ENCODE results near the gene ATP5F1E.

Gene ATP5F1E

DNA sequence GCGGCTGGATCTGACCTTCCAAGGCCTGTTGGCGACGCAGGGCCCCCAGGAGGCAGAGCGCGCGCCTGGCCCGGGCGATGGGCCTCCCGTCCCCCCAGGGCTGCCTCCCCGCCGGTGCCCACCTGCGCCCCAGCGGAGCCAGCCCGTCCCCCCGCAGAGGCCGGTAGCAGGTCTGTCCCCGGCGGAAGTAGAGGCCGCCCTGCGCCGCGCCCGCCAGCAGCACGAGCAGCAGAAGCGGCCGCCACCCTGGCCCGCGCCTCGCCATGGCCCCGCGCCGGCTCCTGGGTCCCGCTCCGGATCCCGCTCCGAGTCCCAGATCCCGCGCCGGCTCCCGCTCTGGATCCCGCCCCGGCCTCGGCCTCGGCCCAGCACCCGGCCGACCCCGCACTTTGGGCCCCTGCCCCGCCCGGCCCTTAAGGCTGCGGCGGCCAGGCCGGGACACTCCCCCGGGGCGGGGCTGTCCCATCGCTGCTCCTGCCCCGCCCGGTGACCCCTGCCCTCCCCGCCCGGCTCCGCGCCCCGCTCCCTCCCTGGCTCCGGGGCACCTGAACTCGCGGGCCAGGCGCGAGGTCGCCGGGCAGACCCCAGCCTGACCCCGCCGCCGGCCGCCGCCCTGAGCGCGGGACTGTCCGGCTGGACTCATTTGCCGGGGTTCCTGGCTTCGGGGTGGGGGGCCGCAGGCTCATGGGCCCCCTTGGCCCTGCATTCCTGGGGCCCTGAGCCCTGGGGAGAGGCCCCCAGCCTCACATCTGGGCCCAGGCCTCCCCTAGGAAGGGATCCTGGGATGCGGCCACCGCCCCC is 25.1 kb downstream of the ATP5F1E start, which contains the start of gene CTSZ:
CTSZ (minus strand) TSS at position 391 of the 801 bp plus-strand sequence; CDS start at position 265, 126 bp downstream.
- no peak for DNase-seq (ENCODE audit: low read depth in 1 of 2, low spot score in 1 of 2)

- no peak for DNase-seq (ENCODE audit: low read depth in 1 of 2, low spot score in 1 of 2)
These were observed 25.8 kb downstream of the ATP5F1E start for GRCh38 chr20:59006167-59006863.

- no peak for DNase-seq (ENCODE audit: low read depth in 1 of 2, low spot score in 1 of 2)
These were observed 26.5 kb downstream of the ATP5F1E start for GRCh38 chr20:59005523-59006166.

DNA sequence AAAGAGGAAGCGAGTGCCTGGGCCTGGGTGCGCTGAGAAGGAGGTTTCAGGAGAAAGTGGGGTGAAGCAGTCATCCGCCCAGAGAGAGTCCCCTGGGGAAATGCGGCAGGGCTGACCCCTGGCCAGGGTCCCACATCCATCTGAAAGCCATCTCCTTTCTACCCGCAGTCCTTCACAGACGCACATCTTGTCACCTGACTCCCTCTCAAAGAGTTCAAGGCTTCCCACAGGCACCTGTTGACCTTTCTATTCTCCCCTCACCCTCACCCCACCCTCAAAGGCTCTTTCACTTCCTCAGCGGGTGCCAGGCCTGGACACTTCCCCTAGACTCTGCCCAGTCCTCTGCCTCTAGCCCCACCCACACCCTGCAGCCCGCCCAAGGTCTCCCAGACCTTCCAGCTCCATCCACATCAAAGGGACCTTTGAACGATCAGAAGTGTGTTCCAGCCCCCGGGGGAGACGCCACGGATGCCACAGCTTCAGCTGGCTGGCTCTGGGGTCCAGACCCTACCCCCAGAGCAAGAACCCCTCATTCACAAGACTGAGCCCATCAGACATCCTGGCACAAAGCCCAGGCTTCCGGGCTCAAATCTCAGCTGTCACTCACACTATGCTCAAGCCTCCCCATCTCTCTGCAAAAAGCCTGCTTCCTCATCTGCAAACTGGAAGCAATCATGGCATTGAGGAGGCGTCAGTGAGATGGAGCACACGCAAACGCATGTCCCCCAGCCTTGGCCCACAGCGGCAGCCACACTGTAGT is 27.2 kb downstream of the ATP5F1E start:
- DNase-seq (ENCODE audit: low read depth in 1 of 2, low spot score in 1 of 2), result no peak

- DNase-seq (ENCODE audit: low read depth in 1 of 2, low spot score in 1 of 2), result peak in 1 of 2 donors; percentile 46
These were observed 27.7 kb downstream of the ATP5F1E start for GRCh38 chr20:59004493-59004762.

DNA sequence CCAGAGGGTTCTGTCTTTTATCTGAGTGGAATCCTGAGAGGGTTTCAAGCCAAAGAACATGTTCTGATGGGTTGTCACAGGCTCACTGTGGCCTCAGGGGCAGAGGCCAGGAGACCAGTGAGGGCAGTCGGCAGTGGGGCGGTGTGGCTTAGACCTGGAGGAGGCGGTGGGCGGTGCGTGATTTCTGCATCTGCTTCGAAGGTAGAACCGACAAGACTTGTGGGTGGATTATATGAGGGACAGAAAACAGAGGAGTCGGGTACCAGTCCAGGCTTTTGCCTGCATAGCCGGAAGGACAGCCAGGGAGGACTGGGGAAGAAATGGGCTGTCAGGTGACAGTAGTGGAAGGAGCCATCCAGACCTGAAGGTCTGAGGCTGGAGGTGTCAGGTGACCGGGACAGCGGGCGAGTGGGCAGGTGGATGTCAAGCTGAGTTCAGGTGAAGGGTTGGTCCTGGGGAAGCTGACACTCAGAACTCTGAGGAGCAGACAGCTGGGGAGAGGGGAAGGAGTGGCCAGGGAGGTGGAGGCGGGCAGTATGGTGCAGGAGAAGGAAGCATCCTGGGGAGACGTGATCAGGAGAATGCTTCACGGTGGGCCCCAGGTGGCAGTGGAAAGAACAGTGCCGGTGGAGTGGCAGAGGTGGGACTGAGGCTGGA is 28.2 kb downstream of the ATP5F1E start:
- no peak for DNase-seq (ENCODE audit: low read depth in 1 of 2, low spot score in 1 of 2)

DNA sequence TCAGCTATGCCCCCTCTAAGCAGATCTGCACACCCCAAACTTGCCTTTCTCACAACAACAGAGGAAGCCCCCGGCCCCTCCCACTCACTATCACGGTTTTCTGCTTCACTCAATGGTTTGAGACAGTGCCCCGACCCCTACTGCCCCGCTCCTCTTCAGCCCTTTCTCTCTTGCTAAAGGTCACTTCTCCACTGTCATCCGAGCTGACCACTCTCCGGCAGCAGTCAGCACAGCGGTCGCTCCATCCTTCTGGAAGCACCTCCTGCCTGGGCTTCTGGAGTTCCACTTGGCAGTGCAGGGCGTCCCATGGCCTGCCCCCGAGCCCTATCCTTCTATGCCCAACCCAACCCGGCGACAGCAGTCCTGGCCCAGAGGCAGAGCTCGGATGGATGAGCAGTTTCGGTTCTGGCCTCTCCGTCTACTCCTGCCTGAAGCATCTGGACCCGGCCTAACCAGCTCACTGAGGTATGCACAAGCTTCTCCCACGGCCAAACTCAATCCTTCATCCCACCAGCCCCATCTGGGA is 29.2 kb downstream of the ATP5F1E start:
- no peak for DNase-seq (ENCODE audit: low read depth in 1 of 2, low spot score in 1 of 2)

GRCh38 chr20:59002388-59002787 is 29.7 kb downstream of the ATP5F1E start:
- no peak for DNase-seq (ENCODE audit: low read depth in 1 of 2, low spot score in 1 of 2)

DNA sequence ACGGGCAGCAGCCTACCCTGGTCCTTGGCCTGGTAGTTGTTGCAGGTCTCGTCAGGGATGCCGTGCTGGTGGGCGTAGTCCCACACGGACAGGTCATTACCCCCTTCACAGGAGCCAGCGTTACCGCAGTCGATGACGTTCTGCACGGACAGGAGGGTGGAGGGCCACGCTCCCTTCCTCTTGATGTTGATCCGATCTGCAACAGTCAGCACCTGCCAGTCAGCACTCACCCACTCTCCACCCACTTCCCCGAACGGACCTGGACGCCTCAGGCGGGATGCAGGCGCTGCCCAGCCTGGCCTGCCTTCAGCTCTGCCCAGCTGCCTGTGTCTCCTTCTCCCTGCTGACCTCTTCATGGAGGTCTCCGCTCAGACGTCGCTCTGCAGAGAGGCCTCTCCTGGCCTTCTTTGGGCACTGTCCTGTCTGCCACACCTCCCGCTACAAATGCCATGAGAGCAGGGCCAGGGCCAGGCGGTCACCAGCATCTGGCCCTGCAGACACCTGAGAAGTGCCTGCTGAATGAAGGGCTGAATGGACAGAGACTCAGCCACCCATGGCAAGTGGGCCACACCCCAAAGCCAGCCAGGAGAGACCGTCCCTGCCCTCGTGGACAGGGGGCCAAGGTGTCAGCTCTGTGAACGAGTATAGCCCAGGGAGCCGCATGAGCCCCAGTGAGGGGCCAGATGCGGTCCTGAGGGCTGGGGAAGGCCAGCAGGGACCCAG is 30.5 kb downstream of the ATP5F1E start:
- no peak for DNase-seq (ENCODE audit: low read depth in 1 of 2, low spot score in 1 of 2)

- no peak for DNase-seq (ENCODE audit: low read depth in 1 of 2, low spot score in 1 of 2)
These were observed 31.1 kb downstream of the ATP5F1E start for GRCh38 chr20:59001068-59001448.

DNA sequence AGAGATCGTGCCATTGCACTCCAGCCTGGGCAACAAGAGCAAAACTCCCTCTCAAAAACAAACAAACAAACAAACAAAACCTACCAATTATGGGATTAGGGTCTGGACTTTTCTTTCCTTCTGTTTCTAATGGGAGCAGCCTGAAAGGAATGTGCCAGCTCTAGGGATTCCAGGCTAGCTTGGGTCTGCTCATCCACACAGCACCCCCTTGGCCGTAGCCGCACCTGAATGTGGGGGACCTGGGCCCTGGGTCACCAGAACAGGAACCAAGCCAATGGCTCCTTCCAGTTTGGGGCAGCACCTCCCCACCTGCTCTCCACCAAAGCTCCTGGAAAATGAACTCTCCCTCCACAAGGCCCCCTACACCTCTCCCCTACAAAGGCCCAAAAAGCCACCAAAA is 31.8 kb downstream of the ATP5F1E start:
- no peak for DNase-seq (ENCODE audit: low read depth in 1 of 2, low spot score in 1 of 2)

DNA sequence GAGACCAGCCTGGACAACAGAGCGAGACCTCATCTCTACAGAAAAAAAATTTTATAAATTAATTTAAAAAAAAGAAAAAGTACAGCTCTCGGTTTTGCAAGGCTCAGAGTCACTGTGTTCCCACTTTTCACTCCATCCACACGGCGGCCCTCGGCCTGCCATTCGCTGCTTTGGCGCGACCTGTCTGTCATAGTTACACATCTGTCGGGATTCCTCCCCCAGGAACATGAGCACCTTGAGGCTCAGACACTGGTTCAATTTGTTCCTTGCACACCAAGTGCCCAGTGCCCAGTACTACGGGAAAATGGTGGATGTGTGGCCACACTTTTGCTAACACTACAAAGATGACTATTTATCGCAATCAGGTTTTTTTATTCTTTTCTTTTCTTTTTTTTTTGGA is 33.5 kb downstream of the ATP5F1E start:
- no peak for DNase-seq (ENCODE audit: low read depth in 1 of 2, low spot score in 1 of 2)

GRCh38 chr20:58997141-58997770 is 34.9 kb downstream of the ATP5F1E start:
- no peak for DNase-seq (ENCODE audit: low read depth in 1 of 2, low spot score in 1 of 2)

- no peak for DNase-seq (ENCODE audit: low read depth in 1 of 2, low spot score in 1 of 2)
These were observed 35.9 kb downstream of the ATP5F1E start for GRCh38 chr20:58996226-58996611.

DNA sequence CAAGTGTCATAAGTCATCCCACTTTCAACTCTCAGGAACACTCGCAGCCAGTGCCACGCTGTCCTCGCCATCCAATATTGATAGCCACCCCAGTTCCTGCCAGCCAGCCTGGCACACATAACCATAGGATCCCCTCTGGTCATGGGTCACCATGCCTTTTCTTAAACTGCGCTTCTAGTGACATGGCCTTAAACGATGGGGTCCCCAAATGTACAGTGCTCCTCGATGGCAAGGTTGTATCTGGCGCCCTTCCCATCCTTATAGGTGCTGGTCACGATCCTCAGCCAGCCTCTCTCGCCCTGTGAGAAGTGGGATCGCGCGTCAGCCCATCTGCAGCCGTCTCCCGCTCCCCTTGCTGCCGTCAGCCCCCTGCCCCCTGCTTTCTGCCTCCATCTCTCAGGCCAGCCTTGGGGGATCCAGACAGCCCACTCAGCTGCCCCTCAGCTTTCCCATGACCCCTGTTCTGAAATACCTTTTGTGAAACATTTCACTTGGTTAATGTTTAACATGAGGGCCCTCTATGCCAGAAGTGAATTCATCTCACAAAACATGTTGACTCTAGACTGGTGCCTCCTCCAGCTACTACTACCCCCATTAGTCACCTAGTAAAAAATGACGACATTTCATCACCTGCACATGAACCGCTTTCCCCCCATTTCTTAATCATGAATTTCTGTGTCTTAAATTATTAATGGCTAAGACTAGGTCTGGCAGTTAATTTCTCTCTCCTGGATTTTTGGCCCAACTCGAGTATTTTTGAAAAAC is 36.5 kb downstream of the ATP5F1E start:
- no peak for DNase-seq (ENCODE audit: low read depth in 1 of 2, low spot score in 1 of 2)

DNA sequence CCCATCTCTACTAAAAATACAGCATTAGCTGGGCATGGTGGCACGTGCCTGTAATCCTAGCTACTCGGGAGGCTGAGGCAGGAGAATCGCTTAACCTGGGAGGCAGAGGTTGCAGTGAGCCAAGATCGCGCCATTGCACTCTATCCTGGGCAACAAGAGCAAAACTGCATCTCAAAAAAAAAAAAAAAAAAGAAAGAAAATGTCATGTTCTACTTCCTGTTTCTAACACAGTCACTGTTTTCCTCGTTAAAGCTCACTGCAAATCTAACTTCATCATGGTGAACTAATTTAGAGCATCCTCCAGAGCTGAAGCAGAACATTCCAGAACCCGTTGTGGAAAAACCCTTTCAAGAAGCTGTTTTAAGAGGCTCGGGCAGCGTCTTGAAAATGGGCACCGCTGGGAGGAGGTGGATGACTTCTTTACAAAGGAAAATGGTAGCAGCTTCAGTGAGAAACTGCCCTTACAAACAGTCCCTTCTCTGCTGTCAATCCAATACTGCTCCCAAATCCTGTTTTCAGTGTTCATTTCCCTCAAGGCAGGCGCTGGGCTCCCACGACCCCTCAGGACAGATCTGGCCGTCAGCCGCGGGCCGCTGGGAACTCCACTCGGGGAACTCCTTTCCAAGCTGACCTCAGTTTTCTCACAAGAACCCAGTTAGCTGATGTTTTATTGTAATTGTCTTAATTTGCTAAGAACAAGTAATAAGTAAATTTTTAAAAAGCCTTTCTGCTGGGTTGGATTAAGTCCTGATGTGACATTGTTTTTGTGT is 37.6 kb downstream of the ATP5F1E start:
- no peak for DNase-seq (ENCODE audit: low read depth in 1 of 2, low spot score in 1 of 2)

DNA sequence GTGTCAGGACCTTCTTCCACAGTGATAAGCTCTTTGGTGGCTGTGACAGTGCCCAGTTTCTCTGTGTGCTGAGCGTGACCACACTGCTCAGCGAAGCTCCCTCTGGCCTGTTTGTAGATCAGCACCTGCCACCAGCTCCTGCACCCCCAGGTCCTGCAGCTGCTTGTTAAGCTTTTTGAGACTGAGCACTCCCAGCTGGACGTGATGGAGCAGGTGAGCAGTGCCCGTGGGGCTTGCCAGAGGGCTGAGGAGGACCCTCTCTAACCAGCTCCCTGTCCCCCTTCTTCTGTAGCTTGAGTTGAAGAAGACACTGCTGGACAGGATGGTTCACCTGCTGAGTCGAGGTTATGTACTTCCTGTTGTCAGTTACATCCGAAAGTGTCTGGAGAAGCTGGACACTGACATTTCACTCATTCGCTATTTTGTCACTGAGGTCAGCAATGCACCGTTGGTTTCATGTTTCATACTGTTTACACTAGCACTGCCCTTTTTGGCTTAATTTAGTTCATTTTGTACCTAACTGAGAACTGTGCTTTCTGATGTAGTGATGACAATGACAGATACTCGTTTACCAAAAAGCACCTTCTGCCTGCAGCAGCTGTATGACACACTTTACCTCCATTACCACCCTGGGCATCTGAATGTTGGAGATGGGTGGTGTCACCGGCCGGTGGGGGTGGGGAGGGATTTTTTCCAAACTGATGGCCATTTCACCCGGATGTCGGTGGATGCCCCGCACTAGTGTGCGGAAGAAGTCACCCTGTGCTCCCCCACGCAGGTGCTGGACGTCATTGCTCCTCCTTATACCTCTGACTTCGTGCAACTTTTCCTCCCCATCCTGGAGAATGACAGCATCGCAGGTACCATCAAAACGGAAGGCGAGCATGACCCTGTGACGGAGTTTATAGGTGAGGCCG is 38.5 kb downstream of the ATP5F1E start:
- DNase-seq (ENCODE audit: low read depth in 1 of 2, low spot score in 1 of 2), result no peak
